ENCODE results near the gene MMAB.

The MMAB gene

DNA sequence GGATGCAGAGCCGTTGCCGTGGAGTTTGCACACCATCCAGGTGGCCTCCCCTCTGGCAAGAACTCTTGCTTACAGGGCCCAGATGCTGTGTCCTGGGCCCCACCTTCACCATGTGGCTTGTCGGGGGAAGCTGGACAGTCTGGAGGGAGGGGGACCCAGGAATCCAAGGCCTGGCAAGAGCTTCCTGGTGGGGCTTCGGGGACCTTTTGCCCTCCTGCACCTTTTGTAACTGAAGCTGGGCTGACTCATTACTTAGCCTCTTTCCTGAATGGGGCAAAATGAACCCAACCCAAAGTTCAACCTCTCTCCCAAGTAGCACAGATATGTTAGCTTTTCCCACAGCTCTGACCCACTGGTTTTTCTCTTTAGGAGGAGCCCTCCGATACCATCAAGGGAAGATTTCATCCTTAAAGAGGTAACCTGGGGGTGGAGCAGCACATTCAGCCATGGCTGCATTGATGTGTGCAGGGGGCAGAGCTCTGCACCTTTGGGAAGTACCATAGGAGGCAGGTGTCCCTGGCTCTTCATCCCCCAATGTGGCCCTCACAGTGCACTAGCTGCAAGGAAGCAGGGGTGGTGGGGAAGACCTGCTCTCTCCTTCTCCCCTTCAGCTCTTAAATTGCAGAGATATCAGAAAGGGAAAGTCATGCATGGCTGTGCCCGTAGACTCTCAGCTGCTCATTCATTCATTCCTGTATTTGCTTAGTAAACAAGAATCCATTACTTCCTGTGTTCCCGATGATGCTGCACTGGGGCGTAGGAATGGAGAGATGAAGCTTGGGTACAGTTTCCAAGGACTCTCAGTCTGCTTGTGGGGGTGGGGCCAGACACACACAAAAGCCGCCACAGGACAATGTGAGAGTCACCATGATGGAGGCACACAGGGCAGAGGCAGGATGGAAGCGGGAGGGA, 13.3 kb upstream of the MMAB start:
- DNase-seq (ENCODE audit: low spot score) = no peak
- no peak for FAIRE-seq

DNA sequence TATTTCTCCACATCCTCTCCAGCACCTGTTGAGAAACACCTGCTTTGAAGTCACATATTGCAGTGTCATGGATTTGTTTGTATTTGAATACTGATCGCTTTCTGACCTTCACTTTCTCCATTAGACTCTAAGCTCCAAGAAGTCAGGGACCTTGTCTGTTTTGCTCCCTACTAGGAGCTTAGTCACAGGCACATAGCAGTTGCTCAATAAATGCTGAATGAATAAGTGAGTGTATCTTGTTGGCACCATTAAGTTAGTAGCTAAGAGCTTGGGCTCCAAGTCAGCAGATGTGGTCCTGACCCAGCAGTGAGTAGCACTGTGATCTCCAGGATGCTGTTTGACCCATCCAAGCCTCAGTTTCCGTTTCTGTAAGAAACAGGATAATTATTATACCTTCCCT, 10.4 kb upstream of the MMAB start:
- DNase-seq (ENCODE audit: low spot score) = no peak
- no peak for FAIRE-seq

DNA sequence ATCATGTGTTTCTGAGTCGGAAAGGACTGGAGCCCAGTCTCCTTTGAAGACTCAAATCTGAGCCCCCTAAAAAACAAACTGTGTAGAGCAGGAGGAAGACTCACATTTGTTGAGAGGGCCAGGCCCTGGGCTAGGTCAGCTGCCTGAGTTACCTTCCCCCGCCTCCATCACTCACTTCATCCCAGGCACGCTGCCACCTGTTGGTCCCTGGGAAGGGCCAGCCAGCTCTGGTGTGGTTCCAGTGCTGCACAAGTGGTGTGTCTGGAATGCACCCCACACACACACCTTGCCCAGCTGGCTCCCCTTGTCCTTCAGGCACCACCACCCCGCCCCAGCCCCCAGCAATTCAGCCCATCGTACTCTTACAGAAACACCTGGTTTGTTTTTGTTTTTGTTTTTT, 9.3 kb upstream of the MMAB start:
- DNase-seq (ENCODE audit: low spot score) = no peak
- no peak for FAIRE-seq

DNA sequence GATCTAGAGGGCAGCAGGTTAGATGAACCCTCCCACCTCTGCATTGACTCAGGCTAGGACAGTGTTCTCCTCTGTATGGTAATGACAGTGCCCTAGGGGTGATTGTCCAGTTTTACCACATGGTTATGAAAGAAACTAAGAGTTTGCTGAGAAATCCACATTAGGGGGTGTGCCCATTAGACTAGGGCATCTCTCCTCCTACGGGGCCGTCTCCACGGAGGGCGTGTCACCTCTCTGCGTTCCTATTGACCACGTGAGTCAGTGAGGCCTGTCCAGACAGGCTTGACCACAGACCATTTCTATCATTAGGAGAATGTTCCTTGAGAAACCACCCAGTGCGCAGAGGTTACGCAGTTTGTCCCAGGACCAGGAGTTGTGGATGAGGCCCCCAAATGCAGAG, 8.6 kb upstream of the MMAB start:
- DNase-seq (ENCODE audit: low spot score) (no peak), FAIRE-seq (no peak)

DNA sequence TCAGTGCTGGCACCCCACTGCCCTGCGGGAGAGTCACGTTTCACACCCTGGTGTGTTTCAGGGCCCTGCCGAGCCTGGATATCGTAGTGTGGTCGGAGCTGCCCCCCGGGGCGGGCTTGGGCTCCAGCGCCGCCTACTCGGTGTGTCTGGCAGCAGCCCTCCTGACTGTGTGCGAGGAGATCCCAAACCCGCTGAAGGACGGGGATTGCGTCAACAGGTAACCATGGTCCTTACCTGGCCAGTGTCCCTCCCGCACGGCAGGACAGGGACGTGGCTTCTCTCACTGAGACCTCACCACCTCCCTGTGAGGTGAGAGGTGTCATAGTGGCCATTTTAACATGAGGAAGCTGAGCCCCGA, 8.0 kb upstream of the MMAB start:
- FAIRE-seq = no peak
- DNase-seq (ENCODE audit: low spot score) = no peak

DNA sequence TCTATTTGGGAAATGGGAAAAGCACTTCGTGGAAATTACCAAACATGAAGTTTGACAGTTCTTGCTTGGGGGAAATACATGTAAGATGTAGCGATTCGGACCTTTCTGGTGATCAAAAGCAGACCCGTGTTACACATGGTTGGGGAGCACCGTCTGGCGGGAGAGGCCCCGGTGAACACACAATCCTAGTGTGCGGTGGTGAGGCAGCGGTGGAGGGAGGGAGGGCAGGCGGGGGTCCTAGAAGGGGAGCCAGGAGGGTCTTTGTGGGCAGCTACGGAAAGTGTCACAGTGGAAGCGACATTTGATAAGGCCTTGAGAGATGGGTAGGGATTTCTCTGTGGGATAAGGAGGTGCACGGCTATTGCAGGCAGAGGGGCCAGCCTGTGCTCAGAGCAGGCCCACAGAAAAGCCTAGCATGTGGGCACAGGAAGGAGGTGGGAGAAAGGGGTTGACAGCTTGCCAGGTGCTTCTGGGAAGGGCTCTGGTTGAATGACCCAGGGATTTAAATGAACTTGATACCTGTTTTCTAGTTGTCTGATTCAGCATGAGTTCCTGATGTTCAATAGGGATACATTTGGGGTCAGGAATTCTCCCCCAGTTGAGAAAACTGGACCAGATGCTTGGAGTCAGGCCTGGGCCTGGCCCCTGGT, 7.5 kb upstream of the MMAB start:
- no peak for DNase-seq (ENCODE audit: low spot score)
- FAIRE-seq = no peak

DNA sequence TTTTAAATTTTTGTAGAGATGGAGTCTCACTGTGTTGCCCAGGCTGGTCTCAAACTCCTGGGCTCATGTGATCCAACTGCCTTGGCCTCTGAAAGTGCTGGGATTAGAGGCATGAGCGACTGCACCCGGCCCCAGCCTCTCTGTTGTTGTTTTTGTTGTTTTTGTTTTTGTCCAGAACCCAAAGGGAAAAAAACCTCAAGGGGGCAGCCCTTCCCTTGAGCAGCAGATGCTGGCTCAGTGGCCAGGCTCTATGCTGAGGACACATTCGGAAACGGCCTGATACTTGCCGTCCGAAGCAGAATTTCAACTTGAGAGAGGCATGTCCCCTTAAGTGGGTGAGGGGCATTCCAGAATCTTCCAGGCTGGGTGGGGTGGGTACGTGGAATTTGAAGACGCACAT, 7.0 kb upstream of the MMAB start:
- FAIRE-seq (no peak), DNase-seq (ENCODE audit: low spot score) (no peak)

DNA sequence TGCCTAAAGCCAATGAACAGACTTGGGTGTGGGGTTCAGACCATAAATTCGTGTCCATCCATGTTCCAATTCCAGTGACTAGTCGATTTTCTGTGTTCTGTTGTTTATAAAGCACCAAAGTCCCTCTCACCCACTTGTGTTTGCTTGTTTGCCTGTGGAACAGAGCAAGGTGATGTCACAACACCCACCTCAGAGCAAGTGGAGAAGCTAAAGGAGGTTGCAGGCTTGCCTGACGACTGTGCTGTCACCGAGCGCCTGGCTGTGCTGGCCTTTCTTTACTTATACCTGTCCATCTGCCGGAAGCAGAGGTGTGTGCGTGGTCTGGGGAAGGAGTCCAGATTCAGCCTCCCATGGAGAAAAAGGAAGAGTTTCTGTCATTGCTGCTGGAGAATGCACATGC, 6.3 kb upstream of the MMAB start:
- DNase-seq (ENCODE audit: low spot score) = no peak
- no peak for FAIRE-seq

DNA sequence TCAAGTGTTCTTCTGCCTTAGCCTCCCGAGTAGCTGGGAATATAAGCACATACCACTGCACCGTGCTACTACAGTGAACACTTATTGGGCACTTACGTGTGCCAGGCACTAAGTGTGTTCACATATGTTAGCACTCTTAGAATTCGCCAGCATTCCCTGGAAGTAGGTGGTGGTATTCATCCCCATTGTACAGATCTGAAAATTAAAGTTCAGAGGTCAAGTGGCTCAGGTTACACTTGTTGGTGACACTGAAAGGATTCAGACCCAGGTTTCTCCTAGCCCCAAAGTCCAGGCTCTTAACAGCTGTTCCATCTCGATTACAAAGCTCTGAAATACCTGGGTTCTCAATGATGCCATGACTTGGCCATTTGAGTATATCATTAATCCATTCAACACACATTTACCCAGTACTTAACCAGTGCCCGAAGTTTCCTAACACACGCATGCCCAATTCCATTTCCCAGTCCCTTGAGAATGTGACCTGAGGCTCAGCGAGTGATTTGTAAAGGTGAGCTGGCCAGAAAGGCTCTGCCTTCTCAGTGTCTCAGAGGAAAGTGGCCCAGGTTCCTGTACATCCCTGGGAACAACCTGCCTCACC, 5.1 kb upstream of the MMAB start:
- no peak for DNase-seq (ENCODE audit: low spot score)
- no peak for FAIRE-seq

DNA sequence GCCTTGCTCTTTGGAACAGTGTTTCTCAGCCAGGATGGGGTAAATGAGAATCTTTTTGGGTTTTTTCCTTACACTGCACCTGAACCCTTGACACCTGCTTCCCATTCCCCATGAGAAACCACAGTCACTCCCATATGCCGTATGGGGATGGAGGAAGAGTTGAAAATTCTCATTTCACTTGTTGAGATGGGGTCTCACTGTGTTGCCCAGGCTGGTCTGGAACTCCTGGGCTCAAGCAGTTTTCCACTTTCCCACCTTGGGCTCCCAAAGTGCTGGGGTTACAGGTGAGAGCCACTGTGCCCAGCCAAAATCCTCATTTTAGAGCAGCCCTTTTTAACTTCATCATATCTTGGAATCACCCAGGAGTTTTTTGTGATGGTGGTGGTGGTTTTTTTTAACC, 4.0 kb upstream of the MMAB start:
- FAIRE-seq = no peak

DNA sequence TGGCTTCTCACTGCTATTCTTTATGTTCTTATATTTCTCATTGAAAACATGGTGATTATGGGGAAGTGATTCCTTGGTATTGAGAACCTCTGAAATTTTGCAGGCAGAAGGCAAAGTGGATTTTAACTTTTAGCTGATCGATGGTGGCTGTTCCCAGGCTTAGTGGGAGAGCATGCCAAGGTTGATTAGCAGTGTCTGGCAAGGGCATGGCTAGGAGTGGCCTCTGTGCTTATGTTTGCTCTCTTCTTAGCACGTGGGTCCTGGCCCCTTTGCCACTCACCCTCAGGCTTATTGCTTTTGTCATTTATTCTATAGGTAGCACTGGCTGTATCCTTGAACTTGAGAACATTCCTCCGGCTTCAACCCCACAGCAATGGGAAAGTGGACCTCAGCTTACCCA, 2.4 kb upstream of the MMAB start:
- no peak for FAIRE-seq
- DNase-seq (ENCODE audit: low spot score) = no peak

More for the DNA sequence above, 4.0 kb upstream of the MMAB start:
- no peak for DNase-seq (ENCODE audit: low spot score)

DNA sequence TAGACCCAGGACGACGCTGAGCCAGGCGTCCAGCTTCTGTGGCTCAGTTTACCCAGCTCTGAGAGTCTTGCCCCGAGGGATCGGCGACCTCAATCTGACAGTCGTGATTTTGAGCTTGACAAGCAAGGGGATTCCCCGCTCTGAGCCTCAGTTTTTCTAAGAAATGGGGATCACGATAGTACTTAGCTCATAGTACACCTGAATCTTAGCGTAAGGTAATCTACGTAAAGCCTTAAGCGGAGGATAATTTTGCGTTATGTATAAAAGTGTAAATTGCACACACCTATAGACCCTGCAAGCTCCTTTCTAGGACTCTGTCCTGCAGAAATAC, 575 bp upstream of the MMAB start:
- FAIRE-seq (no peak), DNase-seq (ENCODE audit: low spot score) (no peak)

DNA sequence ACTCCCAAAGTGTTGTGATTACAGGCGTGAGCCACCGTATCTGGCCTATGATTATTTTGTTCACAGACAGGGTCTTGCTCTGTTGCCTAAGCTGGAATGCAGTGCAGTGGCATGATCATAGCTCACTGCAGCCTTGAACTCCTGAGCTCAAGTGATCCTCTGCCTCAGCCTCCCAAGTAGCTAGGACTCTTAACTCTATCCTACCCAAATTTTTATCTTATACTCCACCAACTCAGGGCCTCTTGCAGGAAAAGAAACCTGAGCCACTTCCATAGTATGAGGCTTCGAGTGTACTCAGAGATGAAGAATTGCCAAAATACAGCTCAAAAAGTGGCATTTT, 828 bp downstream of the MMAB start:
- FAIRE-seq (no peak), DNase-seq (ENCODE audit: low spot score) (no peak)

DNA sequence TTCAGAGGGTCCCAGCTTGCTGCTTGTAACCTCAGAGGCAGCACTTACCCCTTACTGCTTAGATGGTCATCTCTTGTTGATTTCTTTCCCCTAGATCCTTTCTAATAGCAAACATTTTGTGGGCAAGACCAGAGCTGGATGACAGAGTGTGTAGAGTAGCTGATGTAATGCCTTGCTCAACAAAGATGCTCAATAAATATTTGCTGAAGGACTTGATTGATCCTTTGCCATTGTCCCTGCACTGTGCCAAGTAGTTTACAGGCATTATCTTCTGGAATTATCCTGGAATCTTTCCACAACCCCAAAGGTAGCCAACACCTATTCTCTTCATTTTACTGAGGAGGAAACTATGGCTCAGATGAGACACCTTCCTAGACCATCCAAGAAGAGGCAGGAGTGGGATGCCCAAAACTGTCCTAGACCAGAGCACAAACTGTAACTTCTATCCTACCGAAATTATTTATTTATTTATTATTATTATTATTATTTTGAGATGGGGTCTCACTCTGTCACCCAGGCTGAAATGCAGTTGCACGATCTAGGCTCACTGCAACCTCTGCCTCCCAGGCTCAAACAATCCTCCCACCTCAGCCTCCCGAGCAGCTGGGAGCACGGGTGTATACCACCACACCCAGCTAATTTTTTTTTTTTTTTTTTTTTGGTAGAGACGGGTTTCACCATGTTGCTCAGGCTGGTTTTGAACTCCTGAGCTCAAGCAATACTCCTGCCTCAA, 1.4 kb downstream of the MMAB start:
- DNase-seq (ENCODE audit: low spot score) (no peak), FAIRE-seq (no peak)

DNA sequence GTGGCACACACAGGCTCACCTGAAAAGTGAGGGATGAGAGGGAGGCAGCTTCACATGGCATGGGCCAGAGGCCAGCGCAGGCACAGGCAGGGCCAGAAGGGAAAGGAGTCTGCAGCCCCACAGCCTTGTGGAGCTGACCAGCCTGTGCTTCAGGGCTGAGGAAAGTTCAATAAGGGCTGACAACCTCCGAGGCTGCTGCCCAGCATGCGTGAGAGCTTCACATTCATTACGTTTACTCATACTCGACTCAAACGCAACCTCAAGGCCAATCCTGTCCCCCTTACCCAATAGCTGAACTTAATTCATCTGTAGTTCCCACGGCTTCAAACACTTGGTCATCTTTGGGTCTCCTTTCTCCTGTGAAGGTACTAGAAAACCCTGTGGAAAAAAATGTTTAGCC, 4.8 kb downstream of the MMAB start:
- FAIRE-seq (no peak), DNase-seq (ENCODE audit: low spot score) (no peak)

DNA sequence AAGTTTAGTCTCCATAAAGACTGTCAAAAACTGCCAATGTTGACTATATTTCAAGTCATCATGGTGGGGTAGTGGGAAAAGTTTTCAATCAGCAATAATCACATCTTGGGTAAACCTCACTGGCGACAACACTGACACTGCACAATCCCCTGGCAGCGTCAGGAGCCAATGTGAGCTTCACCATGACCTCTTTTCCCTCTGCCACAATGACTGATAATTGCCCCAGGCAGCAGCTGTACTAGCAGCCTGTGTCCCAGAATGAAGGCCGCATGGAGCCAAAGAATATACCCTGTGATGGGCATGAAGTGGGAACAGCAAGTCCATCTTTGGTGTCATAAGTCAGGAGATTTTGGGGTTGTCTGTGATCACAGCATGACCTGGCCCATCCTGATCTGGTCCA, 5.3 kb downstream of the MMAB start:
- no peak for DNase-seq (ENCODE audit: low spot score)
- FAIRE-seq = no peak

DNA sequence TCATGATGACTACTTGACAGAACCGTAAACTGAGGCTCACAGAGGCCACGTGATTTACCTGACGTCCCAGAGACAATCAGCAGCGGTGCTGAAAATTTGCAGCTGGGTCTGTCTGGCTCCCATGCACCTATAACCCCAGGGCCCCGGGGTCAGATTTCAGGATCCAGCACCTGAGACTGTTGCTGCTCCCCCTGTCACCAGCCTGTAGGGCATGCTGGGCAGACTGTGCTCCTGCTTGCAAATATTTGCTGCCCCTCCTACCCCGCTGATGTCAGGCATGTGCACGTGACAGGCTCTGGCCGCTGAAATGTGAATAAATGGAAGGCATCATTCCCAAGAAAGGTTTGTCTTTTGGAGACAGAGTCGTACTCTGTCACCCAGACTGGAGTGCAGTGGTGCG, 6.0 kb downstream of the MMAB start:
- FAIRE-seq = no peak
- DNase-seq (ENCODE audit: low spot score) = no peak

DNA sequence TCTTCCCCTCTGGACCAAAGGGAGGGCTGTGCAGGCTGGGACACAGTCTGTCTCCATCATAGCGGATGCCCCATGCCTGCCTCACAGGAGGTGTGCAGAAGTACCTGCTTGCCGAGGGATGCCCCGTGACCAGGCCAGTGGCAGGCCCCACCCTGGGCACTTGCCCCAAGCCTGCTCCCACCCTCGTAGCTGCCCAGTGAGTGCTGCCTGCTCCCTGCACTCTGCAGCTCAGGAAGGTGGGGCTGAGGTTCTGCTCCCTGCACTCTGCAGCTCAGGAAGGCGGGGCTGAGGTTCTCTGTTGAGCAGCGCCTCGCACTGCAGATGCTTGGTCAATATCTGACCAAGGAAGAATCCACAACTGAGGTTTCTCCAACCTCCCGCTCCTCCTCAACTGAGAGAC, 6.9 kb downstream of the MMAB start:
- DNase-seq (ENCODE audit: low spot score) = no peak
- FAIRE-seq = no peak

DNA sequence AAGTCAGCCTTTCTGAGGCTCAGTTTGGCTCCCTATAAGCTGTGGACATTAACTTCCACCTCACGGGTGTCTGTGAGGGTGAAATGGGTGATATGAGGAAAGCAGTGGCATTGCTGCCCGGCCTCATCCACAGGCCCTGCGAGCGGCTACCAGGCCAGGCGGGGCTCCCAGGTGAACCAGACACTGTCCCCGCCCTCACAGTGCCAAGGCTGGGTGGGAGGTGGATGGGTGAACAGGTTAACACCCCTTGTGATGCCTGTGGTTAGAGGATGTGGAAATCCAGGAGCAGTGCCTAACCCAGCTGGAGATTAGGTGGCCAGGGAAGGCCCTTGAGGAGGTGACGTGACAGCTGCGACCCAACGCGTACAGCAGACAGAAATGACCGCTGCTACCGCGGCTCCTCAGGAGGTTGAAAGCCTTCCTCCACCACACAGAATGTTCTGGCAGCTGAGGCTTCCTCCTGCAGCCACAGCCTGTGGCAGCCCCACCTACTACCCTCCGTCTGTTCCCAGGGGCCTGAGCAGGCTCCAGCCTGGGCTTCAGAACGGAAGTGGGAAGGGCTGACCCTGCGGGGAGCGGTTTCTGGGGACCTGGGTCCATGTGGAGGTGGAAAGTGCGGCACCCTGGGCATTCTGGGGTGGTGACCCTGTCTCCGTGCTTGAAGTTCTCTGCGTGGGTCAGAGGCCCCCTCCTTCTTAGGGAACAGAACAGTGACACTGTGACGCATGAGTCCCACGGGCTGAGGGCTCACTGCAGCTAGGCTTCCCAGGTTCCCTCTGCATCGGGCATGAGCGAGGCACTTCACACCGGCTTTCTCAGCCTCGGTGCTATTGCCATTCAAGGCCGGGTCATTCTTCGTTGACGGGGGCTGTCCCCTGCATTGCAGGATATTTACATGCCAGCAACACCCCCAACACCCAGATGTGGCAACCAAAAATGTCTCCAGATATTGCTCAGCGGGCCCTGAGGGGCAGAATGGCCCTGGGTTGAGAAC, 9.7 kb downstream of the MMAB start:
- DNase-seq (ENCODE audit: low spot score) (no peak), FAIRE-seq (no peak)

DNA sequence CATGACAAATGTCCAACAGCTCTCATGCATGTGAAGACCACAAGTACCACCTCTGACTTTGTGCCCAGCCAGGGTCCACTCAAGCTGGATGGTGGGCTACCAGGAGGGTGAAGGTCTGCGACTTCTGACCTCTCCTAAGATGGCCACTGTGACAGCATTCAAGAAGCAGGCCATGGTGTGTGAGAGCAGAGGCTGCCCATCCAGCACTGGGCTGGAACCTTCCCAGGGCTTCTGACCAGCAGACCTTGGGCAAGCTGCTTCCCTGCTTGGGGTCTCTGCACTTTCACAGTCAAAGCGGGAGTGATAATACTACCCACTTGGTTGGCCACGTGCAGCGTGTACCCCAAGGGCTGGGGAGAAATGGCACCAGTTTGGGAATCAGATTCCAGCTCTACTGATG, 10.4 kb downstream of the MMAB start:
- no peak for FAIRE-seq
- DNase-seq (ENCODE audit: low spot score) = no peak

DNA sequence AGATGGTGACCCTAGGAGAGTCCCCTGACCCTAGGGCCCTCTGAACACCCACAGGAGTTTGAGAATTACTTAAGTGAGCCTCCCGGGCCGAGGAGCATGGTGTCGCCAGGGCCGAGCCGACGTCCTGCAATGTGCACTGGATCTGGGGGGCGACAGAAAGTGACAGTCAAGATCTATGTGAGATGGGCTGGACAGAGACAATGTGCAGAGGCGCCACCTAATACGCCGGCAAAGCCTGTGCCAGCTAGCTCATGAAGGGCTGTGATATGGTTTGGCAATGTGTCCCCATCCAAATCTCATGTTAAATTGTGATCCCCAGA, 11.6 kb downstream of the MMAB start:
- no peak for FAIRE-seq
- no peak for DNase-seq (ENCODE audit: low spot score)
